Right cardiac atrium (tissue), 5 donors: ENCODE results near the gene TMPRSS3. TPM values are rescaled to one million over a fixed set of nuclear protein-coding genes. Genes with fewer than 3 reads are reported as not detected.

ENCODE experiments used
- ATAC-seq, 2 donors: fragments of 200-7000 bp; cut with Tn5 transposase; one replicate each; pipeline versions ENCODE4 v1.8.0 to v1.9.1; 2020; ENCODE audit warnings: moderate library complexity in 2 of 2, mild to moderate bottlenecking in 1 of 2
- DNase-seq, 3 donors: peaks; one replicate each; pipeline ENCODE4 v3.0.0-alpha.2; 2020
- H3K27ac ChIP-seq: one replicate; pipeline ENCODE4 v1.5.1; 2013; ENCODE audit warnings: mild to moderate bottlenecking, low read length, control low read depth, moderate library complexity
- H3K27me3 ChIP-seq: one replicate; pipeline ENCODE4 v1.6.1; 2013; ENCODE audit not compliant: control insufficient read depth, insufficient read depth
- H3K4me1 ChIP-seq: one replicate; pipeline ENCODE4 v1.6.1; 2013; ENCODE audit warnings: low read length; ENCODE audit not compliant: control insufficient read depth, insufficient read depth
- H3K4me3 ChIP-seq: one replicate; pipeline ENCODE4 v1.5.1; 2013; ENCODE audit warnings: low read length, control low read depth
- H3K9me3 ChIP-seq: one replicate; pipeline ENCODE4 v1.6.1; 2013; ENCODE audit warnings: low read length; ENCODE audit not compliant: control insufficient read depth
- WGBS: extraction: QIAGEN DNeasy Blood & Tissue Kit; methylation state at CpG from one replicate; pipeline ENCODE4 v1.1.7; 2013; 5-methylcytosine and 5-hydroxymethylcytosine counted together
- intact Hi-C, 4 donors: fragments of 100-400 bp; cut with DNase I; formaldehyde crosslinking; loops; one replicate each; pipeline versions ENCODE4 v1.11.0 to v1.14.0; 2022 to 2023
- polyA plus RNA-seq: library from polyadenylated mRNA; stranded (reverse); fragments of 200-250 nt; gene quantifications from one replicate; pipeline ENCODE4 v1.2.3, GENCODE V29; 2013
- total RNA-seq, 4 donors: library from RNA; stranded (reverse); fragmentation: NEBNext Ultra II Directional; extraction: Animal tissue kit (Norgen Biotek cat#: 25700); gene quantifications; one replicate each; pipeline ENCODE4 v1.2.1, GENCODE V29; 2021
- donor health status: healthy with polysubstance abuse.
- donor health status: DM: no; HTN: yes; CAD: no.
- donor health status: DM: no; HTN: no; CAD: no.
- donor health status: DM: no; HTN: yes; CAD: no; lungs with severe emphysema.
- donor health status: DM: yes; HTN: yes; CAD: no.

The TMPRSS3 gene
- total and polyA plus RNA-seq, 5 donors: not detected

- no peak for ATAC-seq
- Histone ChIP-seq H3K27ac (no peak overlapping the region), H3K4me3 (no peak overlapping the region), H3K9me3 (no peaks in the 10 kb centered on the region), H3K4me1 (no peaks in the 10 kb centered on the region), H3K27me3 (no peaks in the 10 kb centered on the region)
- no peak for DNase-seq
- WGBS: 49% methylated on average over 8 of the region's 8 CpGs
- intact Hi-C loops: no loop called here
Observed at GRCh38 chr21:42437786-42438185, 41.9 kb upstream of the TMPRSS3 start.

GRCh38 chr21:42436914-42437313, 41.1 kb upstream of the TMPRSS3 start:
- ATAC-seq: no peak

GRCh38 chr21:42435833-42436232, 40.0 kb upstream of the TMPRSS3 start:
- intact Hi-C loops: no loop called here
- Histone ChIP-seq H3K27me3 (no peaks in the 10 kb centered on the region), H3K4me1 (no peaks in the 10 kb centered on the region), H3K27ac (no peak overlapping the region), H3K4me3 (no peak overlapping the region), H3K9me3 (peaks cover 3% of the 10 kb centered on the region)
- no peak for ATAC-seq
- DNase-seq: no peak

More at GRCh38 chr21:42436914-42437313, 41.1 kb upstream of the TMPRSS3 start:
- Histone ChIP-seq H3K27me3 (no peaks in the 10 kb centered on the region), H3K27ac (no peak overlapping the region), H3K4me1 (no peaks in the 10 kb centered on the region), H3K4me3 (no peak overlapping the region), H3K9me3 (peaks cover 2% of the 10 kb centered on the region)
- no peak for DNase-seq
- intact Hi-C loops: no loop called here

GRCh38 chr21:42435401-42435800, 39.5 kb upstream of the TMPRSS3 start:
- ATAC-seq (no peak), DNase-seq (no peak)
- intact Hi-C loops: no loop called here
- WGBS: 71% methylated on average over 4 of the region's 4 CpGs
- no peak overlapping the region for H3K27ac ChIP-seq
- no peaks in the 10 kb centered on the region for H3K27me3 ChIP-seq
- no peak overlapping the region for H3K4me3 ChIP-seq
- H3K9me3 ChIP-seq: peaks cover 3% of the 10 kb centered on the region
- H3K4me1 ChIP-seq: no peaks in the 10 kb centered on the region

- 59% methylated on average over 3 of the region's 3 CpGs for WGBS
- no peak for DNase-seq
- Histone ChIP-seq H3K4me1 (no peaks in the 10 kb centered on the region), H3K4me3 (no peak overlapping the region), H3K9me3 (peaks cover 3% of the 10 kb centered on the region), H3K27ac (no peak overlapping the region), H3K27me3 (no peaks in the 10 kb centered on the region)
- ATAC-seq: no peak
- intact Hi-C loops: no loop called here
Observed at GRCh38 chr21:42434884-42435283, 39.0 kb upstream of the TMPRSS3 start.

GRCh38 chr21:42433946-42434551, 38.2 kb upstream of the TMPRSS3 start:
- no peak for DNase-seq
- 22% methylated on average over 10 of the region's 10 CpGs for WGBS
- intact Hi-C loops: no loop called here
- H3K4me3 ChIP-seq: no peak overlapping the region
- no peaks in the 10 kb centered on the region for H3K4me1 ChIP-seq
- H3K9me3 ChIP-seq: peaks cover 3% of the 10 kb centered on the region
- ATAC-seq: peak in 1 of 2 donors; percentile 70
- H3K27me3 ChIP-seq: no peaks in the 10 kb centered on the region
- H3K27ac ChIP-seq: no peak overlapping the region

GRCh38 chr21:42432695-42433094, 36.8 kb upstream of the TMPRSS3 start:
- no peak for ATAC-seq
- Histone ChIP-seq H3K27ac (no peak overlapping the region), H3K4me3 (no peak overlapping the region), H3K27me3 (no peaks in the 10 kb centered on the region), H3K9me3 (peaks cover 3% of the 10 kb centered on the region), H3K4me1 (no peaks in the 10 kb centered on the region)
- DNase-seq: no peak
- intact Hi-C loops: no loop called here
- 90% methylated on average over 1 of the region's 1 CpG for WGBS

- no peak overlapping the region for H3K27ac ChIP-seq
- whole genome bisulfite sequencing: 69% methylated on average over 7 of the region's 7 CpGs
- ATAC-seq: no peak
- no peak overlapping the region for H3K4me3 ChIP-seq
- no peaks in the 10 kb centered on the region for H3K4me1 ChIP-seq
- no peaks in the 10 kb centered on the region for H3K27me3 ChIP-seq
- peaks cover 3% of the 10 kb centered on the region for H3K9me3 ChIP-seq
- DNase-seq: no peak
- intact Hi-C loops: no loop called here
Observed at GRCh38 chr21:42431196-42431595, 35.3 kb upstream of the TMPRSS3 start.

- Histone ChIP-seq H3K9me3 (peaks cover 3% of the 10 kb centered on the region), H3K27ac (no peak overlapping the region), H3K4me3 (no peak overlapping the region), H3K27me3 (no peaks in the 10 kb centered on the region), H3K4me1 (no peaks in the 10 kb centered on the region)
- no peak for ATAC-seq
- intact Hi-C loops: no loop called here
- whole genome bisulfite sequencing: 86% methylated on average over 6 of the region's 6 CpGs
- no peak for DNase-seq
Observed at GRCh38 chr21:42430521-42430920, 34.7 kb upstream of the TMPRSS3 start.

GRCh38 chr21:42429856-42430255, 34.0 kb upstream of the TMPRSS3 start:
- Histone ChIP-seq H3K4me1 (no peaks in the 10 kb centered on the region), H3K27ac (no peak overlapping the region), H3K9me3 (peaks cover 3% of the 10 kb centered on the region), H3K4me3 (no peak overlapping the region), H3K27me3 (no peaks in the 10 kb centered on the region)
- DNase-seq: no peak
- ATAC-seq: no peak
- 30% methylated on average over 9 of the region's 9 CpGs for WGBS
- intact Hi-C loops: no loop called here

GRCh38 chr21:42429021-42429420, 33.2 kb upstream of the TMPRSS3 start:
- H3K27me3 ChIP-seq: no peaks in the 10 kb centered on the region
- no peak for ATAC-seq
- 88% methylated on average over 1 of the region's 1 CpG for WGBS

GRCh38 chr21:42427809-42428419, 32.1 kb upstream of the TMPRSS3 start:
- Histone ChIP-seq H3K27me3 (no peaks in the 10 kb centered on the region), H3K27ac (no peak overlapping the region), H3K4me1 (no peaks in the 10 kb centered on the region), H3K4me3 (no peak overlapping the region), H3K9me3 (peaks cover 3% of the 10 kb centered on the region)
- DNase-seq (no peak), ATAC-seq (no peak)
- intact Hi-C loops: no loop called here
- 83% methylated on average over 10 of the region's 10 CpGs for WGBS

More at GRCh38 chr21:42429021-42429420, 33.2 kb upstream of the TMPRSS3 start:
- intact Hi-C loops: no loop called here
- Histone ChIP-seq H3K27ac (no peak overlapping the region), H3K4me1 (no peaks in the 10 kb centered on the region), H3K4me3 (no peak overlapping the region), H3K9me3 (peaks cover 3% of the 10 kb centered on the region)
- no peak for DNase-seq
